ENCODE data around the gene TMBIM1. TPM values are rescaled to one million over a fixed set of nuclear protein-coding genes. Genes with fewer than 3 reads are reported as not detected.

The TMBIM1 gene
- polyA plus RNA-seq, 1 of the 3 experiments (the other 2 are of a cell fraction) = 7.8 TPM

GRCh38 chr2:218236829-218237228, 55.5 kb downstream of the TMBIM1 start:
- Histone ChIP-seq H3K79me2 (ENCODE audit: insufficient read depth) (peaks cover 84% of the 10 kb centered on the region), H3K27ac (ENCODE audit: low read depth in 2 of 2, low read length in 1 of 2) (no peak overlapping the region), H3K36me3 (replicated peaks in 1 of 2; ENCODE audit: control insufficient read depth in 1 of 2, insufficient read depth in 2 of 2, low read length in 1 of 2) (peaks cover 64 to 98% of the 10 kb centered on the region in 2 experiments), H4K20me1 (ENCODE audit: insufficient read depth) (no peaks in the 10 kb centered on the region), H3K4me3 (ENCODE audit: low read depth in 2 of 2, low read length in 1 of 2) (no peak overlapping the region), H3F3A (replicated peaks; ENCODE audit: insufficient read depth) (peaks cover 13% of the 10 kb centered on the region), H3K27me3 (ENCODE audit: insufficient read depth) (no peaks in the 10 kb centered on the region), H3K9ac (no peak overlapping the region), H3K4me2 (no peak overlapping the region), H3K4me1 (ENCODE audit: control insufficient read depth in 1 of 2, insufficient read depth in 2 of 2, low read depth in 1 of 2, low read length in 1 of 2) (no peaks in the 10 kb centered on the region), H3K9me2 (no peaks in the 10 kb centered on the region), H3K9me3 (no peaks in the 10 kb centered on the region), H2AFZ (ENCODE audit: low read depth) (no peak overlapping the region)
- no peak for DNase-seq
- TF ChIP-seq POLR2AphosphoS5 (IDR thresholded peaks at IDR 0.05; ENCODE audit: low read depth, low read length) = no peak
- no peak for TF ChIP-seq ZBTB33 (IDR thresholded peaks at IDR 0.05; ENCODE audit: borderline replicate concordance, low read depth)
- no peak for TF ChIP-seq USF2 (IDR thresholded peaks at IDR 0.05; ENCODE audit: borderline replicate concordance, low read depth, low read length)
- no peak for TF ChIP-seq NRF1 (IDR thresholded peaks at IDR 0.05; ENCODE audit: low read depth, low read length)
- POLR2A ChIA-PET = no interaction called here
- CTCF ChIA-PET = no interaction called here
- WGBS (ENCODE audit: low lambda C conversion rate) = 95% methylated on average over 4 of the region's 4 CpGs

- Histone ChIP-seq H3K9me2 (no peaks in the 10 kb centered on the region), H3K27me3 (ENCODE audit: insufficient read depth) (no peaks in the 10 kb centered on the region), H3K36me3 (replicated peaks in 1 of 2; ENCODE audit: control insufficient read depth in 1 of 2, insufficient read depth in 2 of 2, low read length in 1 of 2) (peaks cover 65 to 98% of the 10 kb centered on the region in 2 experiments), H3K4me2 (no peak overlapping the region), H3K27ac (ENCODE audit: low read depth in 2 of 2, low read length in 1 of 2) (no peak overlapping the region), H3K79me2 (ENCODE audit: insufficient read depth) (peaks cover 83% of the 10 kb centered on the region), H4K20me1 (ENCODE audit: insufficient read depth) (no peaks in the 10 kb centered on the region), H3K4me1 (ENCODE audit: control insufficient read depth in 1 of 2, insufficient read depth in 2 of 2, low read depth in 1 of 2, low read length in 1 of 2) (peaks cover 0 to 7% of the 10 kb centered on the region in 2 experiments; a peak in 2 of 4 replicates), H3K9ac (no peak overlapping the region), H3K4me3 (ENCODE audit: low read depth in 2 of 2, low read length in 1 of 2) (no peak overlapping the region), H3K9me3 (no peaks in the 10 kb centered on the region), H3F3A (replicated peaks; ENCODE audit: insufficient read depth) (peaks cover 15% of the 10 kb centered on the region), H2AFZ (ENCODE audit: low read depth) (no peak overlapping the region)
- WGBS (ENCODE audit: low lambda C conversion rate) = 97% methylated on average over 2 of the region's 2 CpGs
- CTCF ChIA-PET = interaction anchor here (0.6 to 1.4 kb wide), 2 partner anchors 37 to 53 kb away, joined by 3 read pairs; no protein-coding TSS in a partner anchor
- DNase-seq = no peak
- POLR2A ChIA-PET = no interaction called here
- TF ChIP-seq GATA2 (CRISPR knock-in tag; IDR thresholded peaks at IDR 0.05) = no peak
- TF ChIP-seq REST (IDR thresholded peaks at IDR 0.05; ENCODE audit: low read depth, low read length) = no peak
- no peak for TF ChIP-seq EP300 (IDR thresholded peaks at IDR 0.05; ENCODE audit: borderline replicate concordance in 1 of 2, low read depth in 1 of 2, low read length in 1 of 2)
- TF ChIP-seq TCF12 (IDR thresholded peaks at IDR 0.05) = no peak
- TF ChIP-seq USF2 (IDR thresholded peaks at IDR 0.05; ENCODE audit: borderline replicate concordance, low read depth, low read length) = no peak
- no peak for TF ChIP-seq PBX3 (IDR thresholded peaks at IDR 0.05)
- TF ChIP-seq RAD21 (IDR thresholded peaks at IDR 0.05; ENCODE audit: low read length) = no peak
- no peak for TF ChIP-seq RCOR1 (IDR thresholded peaks at IDR 0.05; ENCODE audit: low read length)
- no peak for TF ChIP-seq FOXM1 (IDR thresholded peaks at IDR 0.05; ENCODE audit: low read depth)
- no peak for TF ChIP-seq CHD2 (IDR thresholded peaks at IDR 0.05; ENCODE audit: low read length, partially characterized antibody)
- no peak for TF ChIP-seq ZBTB33 (IDR thresholded peaks at IDR 0.05; ENCODE audit: borderline replicate concordance, low read depth)
- TF ChIP-seq RXRA (IDR thresholded peaks at IDR 0.05; ENCODE audit: borderline replicate concordance, low read depth) = no peak
- no peak for TF ChIP-seq JUND (IDR thresholded peaks at IDR 0.05)
- TF ChIP-seq TAF1 (IDR thresholded peaks at IDR 0.05; ENCODE audit: borderline replicate concordance, low read depth, low read length) = no peak
- no peak for TF ChIP-seq NRF1 (IDR thresholded peaks at IDR 0.05; ENCODE audit: low read depth, low read length)
Observed at GRCh38 chr2:218235017-218235416, 57.3 kb downstream of the TMBIM1 start.
